Liver (tissue), 3 donors: ENCODE results near the gene GGNBP2.

ENCODE experiments used
- TAF1 ChIP-seq: conservative IDR thresholded peaks from 2 replicates; pipeline ENCODE4 v1.6.1; 2016; ENCODE audit warnings: antibody characterized with exemption, mild to moderate bottlenecking
- TF ChIP-seq, protein P1 (sequence below): fragments of 150-350 bp; IDR thresholded peaks from 2 replicates; pipeline ENCODE4 v1.5.1; 2017; ENCODE audit warnings: improper control_type of control experiment, low read depth, low read length; ENCODE audit not compliant: missing input control
- TF ChIP-seq, protein P2 (sequence below): IDR thresholded peaks from 2 replicates; pipeline ENCODE4 v1.6.1; 2016; ENCODE audit warnings: antibody characterized with exemption
- TF ChIP-seq, protein P3 (sequence below): IDR thresholded peaks from 2 replicates; pipeline ENCODE4 v1.6.1; 2016; ENCODE audit warnings: antibody characterized with exemption
- donor health status: healthy.
- donor health status: healthy.

DNA sequence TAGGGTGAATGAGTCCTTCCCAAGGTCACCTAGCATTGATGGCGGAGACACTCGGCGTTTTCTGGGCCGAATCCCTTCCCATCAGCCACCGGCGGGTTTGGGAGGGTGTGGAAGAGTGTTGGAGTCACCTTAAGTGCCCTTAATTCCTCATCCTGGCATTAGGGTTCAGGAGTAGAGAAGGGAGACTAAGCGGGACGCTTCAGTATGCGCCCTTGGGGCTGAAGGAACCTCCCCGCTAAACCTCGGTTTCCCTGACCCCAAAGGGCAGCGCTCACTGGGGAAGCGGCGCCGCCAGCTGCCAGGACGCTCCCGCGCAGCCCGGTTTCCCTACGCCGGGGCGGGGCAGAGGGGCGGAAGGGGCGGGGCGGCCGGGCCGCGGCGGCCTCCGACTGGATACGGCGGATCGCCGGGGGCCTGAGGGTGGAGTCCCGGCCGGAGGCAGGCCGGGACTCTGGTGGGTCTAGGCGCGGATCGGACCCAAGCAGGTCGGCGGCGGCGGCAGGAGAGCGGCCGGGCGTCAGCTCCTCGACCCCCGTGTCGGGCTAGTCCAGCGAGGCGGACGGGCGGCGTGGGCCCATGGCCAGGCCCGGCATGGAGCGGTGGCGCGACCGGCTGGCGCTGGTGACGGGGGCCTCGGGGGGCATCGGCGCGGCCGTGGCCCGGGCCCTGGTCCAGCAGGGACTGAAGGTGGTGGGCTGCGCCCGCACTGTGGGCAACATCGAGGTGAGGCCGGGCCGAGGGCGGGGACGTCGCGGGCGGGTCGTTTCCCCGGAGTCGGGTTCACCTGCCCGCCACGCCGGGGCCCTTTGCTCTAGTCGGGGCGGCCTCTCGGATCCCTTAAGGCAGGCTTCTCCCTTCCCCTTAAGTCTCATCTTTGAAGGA is 47.0 kb downstream of the GGNBP2 start, which contains the start of gene DHRS11:
- TF ChIP-seq, protein P1, sequence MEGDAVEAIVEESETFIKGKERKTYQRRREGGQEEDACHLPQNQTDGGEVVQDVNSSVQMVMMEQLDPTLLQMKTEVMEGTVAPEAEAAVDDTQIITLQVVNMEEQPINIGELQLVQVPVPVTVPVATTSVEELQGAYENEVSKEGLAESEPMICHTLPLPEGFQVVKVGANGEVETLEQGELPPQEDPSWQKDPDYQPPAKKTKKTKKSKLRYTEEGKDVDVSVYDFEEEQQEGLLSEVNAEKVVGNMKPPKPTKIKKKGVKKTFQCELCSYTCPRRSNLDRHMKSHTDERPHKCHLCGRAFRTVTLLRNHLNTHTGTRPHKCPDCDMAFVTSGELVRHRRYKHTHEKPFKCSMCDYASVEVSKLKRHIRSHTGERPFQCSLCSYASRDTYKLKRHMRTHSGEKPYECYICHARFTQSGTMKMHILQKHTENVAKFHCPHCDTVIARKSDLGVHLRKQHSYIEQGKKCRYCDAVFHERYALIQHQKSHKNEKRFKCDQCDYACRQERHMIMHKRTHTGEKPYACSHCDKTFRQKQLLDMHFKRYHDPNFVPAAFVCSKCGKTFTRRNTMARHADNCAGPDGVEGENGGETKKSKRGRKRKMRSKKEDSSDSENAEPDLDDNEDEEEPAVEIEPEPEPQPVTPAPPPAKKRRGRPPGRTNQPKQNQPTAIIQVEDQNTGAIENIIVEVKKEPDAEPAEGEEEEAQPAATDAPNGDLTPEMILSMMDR: no peak
- no peak for TF ChIP-seq TAF1
- TF ChIP-seq, protein P2, sequence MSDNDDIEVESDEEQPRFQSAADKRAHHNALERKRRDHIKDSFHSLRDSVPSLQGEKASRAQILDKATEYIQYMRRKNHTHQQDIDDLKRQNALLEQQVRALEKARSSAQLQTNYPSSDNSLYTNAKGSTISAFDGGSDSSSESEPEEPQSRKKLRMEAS: no peak
- TF ChIP-seq, protein P3, sequence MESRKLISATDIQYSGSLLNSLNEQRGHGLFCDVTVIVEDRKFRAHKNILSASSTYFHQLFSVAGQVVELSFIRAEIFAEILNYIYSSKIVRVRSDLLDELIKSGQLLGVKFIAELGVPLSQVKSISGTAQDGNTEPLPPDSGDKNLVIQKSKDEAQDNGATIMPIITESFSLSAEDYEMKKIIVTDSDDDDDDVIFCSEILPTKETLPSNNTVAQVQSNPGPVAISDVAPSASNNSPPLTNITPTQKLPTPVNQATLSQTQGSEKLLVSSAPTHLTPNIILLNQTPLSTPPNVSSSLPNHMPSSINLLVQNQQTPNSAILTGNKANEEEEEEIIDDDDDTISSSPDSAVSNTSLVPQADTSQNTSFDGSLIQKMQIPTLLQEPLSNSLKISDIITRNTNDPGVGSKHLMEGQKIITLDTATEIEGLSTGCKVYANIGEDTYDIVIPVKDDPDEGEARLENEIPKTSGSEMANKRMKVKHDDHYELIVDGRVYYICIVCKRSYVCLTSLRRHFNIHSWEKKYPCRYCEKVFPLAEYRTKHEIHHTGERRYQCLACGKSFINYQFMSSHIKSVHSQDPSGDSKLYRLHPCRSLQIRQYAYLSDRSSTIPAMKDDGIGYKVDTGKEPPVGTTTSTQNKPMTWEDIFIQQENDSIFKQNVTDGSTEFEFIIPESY: no peak
